ENCODE results near the gene TSPYL1.

Gene TSPYL1

DNA sequence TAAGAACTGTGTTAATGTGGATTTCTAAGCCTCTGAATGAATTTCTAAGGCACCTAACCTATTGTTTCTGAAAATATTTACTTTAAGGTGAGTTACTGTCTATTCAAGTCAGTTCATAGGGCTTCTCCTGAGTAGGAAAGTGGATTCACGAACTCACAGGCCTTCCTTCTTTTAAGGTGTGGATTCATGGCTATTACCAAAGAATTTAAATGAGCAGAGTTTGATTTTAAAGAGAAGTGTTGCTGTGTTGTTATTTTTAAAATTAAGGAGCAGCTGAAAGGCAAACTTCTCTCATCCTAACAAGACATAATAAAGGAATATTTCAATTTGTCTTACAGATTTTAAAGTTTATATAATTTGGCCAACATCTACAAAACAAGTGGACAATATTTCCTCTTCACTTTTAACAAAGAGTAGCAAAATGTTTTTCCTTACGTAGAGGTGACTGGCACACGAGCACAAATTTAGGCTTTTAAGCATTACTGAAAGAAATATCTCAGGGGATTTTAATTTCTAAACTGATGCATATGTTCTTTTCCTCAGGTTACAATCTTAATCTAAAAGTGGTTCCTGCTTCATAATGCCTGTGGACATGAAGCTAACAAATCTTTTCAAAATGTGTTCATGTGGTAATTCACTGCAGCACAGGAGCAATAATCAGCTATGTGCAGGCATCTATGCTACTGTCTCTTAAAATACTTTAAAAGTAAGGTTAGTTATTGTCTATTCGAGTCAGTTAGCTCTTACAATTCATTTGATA lies 25.3 kb downstream of the TSPYL1 start:
- H3K79me2 ChIP-seq (ENCODE audit: insufficient read depth, low read length) = peaks cover 54% of the 10 kb centered on the region
- TF ChIP-seq EZH2phosphoT487 (IDR thresholded peaks at IDR 0.05; ENCODE audit: borderline replicate concordance) (no peak), CTCF (conservative IDR thresholded peaks at IDR 0.05; ENCODE audit: low read length) (no peak)
- H2AFZ ChIP-seq (ENCODE audit: low read length) = peak overlapping the region; percentile 90
- H3K4me2 ChIP-seq (ENCODE audit: low read depth, low read length, poor library complexity, severe bottlenecking) = peak overlapping the region; percentile 97
- H3F3A ChIP-seq (ENCODE audit: low read depth) = no peaks in the 10 kb centered on the region; the same call in 1 of the 2 replicates
- peak overlapping the region; percentile 83 for H3K4me3 ChIP-seq (ENCODE audit: low read length, poor library complexity, severe bottlenecking)
- H3K9ac ChIP-seq (ENCODE audit: low read depth, low read length, poor library complexity, severe bottlenecking) = peak overlapping the region; percentile 92
- no peaks in the 10 kb centered on the region for H3K36me3 ChIP-seq (ENCODE audit: insufficient read depth, low read length)
- no peaks in the 10 kb centered on the region for H3K9me2 ChIP-seq (replicated peaks; ENCODE audit: low read depth, low read length)
- no peaks in the 10 kb centered on the region for H3K9me3 ChIP-seq (ENCODE audit: insufficient read depth, low read depth, low read length)
- H4K20me1 ChIP-seq (ENCODE audit: insufficient read depth, low read length, poor library complexity, severe bottlenecking) = no peaks in the 10 kb centered on the region
- no peaks in the 10 kb centered on the region for H3K27me3 ChIP-seq (ENCODE audit: insufficient read depth, low read length, poor library complexity, severe bottlenecking)
- H3K4me1 ChIP-seq (ENCODE audit: insufficient read depth, low read length, poor library complexity, severe bottlenecking) = peaks cover 59% of the 10 kb centered on the region

- H3K36me3 ChIP-seq (ENCODE audit: insufficient read depth, low read length) = no peaks in the 10 kb centered on the region
- peak within 1 kb of the TSS; percentile 97 for H3K4me2 ChIP-seq (ENCODE audit: low read depth, low read length, poor library complexity, severe bottlenecking)
- no peaks in the 10 kb centered on the region for H3K9me2 ChIP-seq (replicated peaks; ENCODE audit: low read depth, low read length)
- no peaks in the 10 kb centered on the region for H3K27me3 ChIP-seq (ENCODE audit: insufficient read depth, low read length, poor library complexity, severe bottlenecking)
- no peaks in the 10 kb centered on the region for H4K20me1 ChIP-seq (ENCODE audit: insufficient read depth, low read length, poor library complexity, severe bottlenecking)
- H3K4me1 ChIP-seq (ENCODE audit: insufficient read depth, low read length, poor library complexity, severe bottlenecking) = peaks cover 64% of the 10 kb centered on the region
- peaks cover 54% of the 10 kb centered on the region for H3K79me2 ChIP-seq (ENCODE audit: insufficient read depth, low read length)
- no peaks in the 10 kb centered on the region for H3K9me3 ChIP-seq (ENCODE audit: insufficient read depth, low read depth, low read length)
- TF ChIP-seq EZH2phosphoT487 (IDR thresholded peaks at IDR 0.05; ENCODE audit: borderline replicate concordance) (no peak), CTCF (conservative IDR thresholded peaks at IDR 0.05; ENCODE audit: low read length) (no peak)
- peak within 1 kb of the TSS; percentile 83 for H3K4me3 ChIP-seq (ENCODE audit: low read length, poor library complexity, severe bottlenecking)
- H3K9ac ChIP-seq (ENCODE audit: low read depth, low read length, poor library complexity, severe bottlenecking) = peak within 1 kb of the TSS; percentile 92
- H2AFZ ChIP-seq (ENCODE audit: low read length) = peak within 1 kb of the TSS; percentile 90
- H3F3A ChIP-seq (ENCODE audit: low read depth) = no peaks in the 10 kb centered on the region; the same call in 1 of the 2 replicates
These were observed 26.0 kb downstream of the TSPYL1 start, which contains the start of gene TSPYL4 for GRCh38 chr6:116253505-116254296. TSPYL4 (minus strand) TSS chr6:116254075; CDS start chr6:116254008, 67 bp downstream.

DNA sequence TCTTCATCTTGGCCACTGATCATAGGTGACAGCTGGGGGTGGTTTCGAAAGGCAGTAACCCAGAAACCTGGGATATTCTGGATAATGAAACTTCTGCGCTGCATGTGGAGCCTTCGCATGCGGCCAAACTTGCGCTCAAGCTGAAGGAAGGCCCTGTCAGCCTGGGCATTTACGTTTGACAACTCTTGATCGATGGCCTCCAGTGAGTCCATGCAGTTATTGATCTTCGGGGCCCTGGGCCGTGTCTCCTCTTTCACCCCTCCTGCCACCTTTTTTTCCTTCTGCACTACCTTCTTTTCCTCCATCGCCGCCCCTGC lies 26.6 kb downstream of the TSPYL1 start:
- H3K79me2 ChIP-seq (ENCODE audit: insufficient read depth, low read length) = peaks cover 54% of the 10 kb centered on the region
- H3F3A ChIP-seq (ENCODE audit: low read depth) = no peaks in the 10 kb centered on the region; the same call in 1 of the 2 replicates
- H4K20me1 ChIP-seq (ENCODE audit: insufficient read depth, low read length, poor library complexity, severe bottlenecking) = no peaks in the 10 kb centered on the region
- H3K4me3 ChIP-seq (ENCODE audit: low read length, poor library complexity, severe bottlenecking) = peak overlapping the region; percentile 83
- no peaks in the 10 kb centered on the region for H3K36me3 ChIP-seq (ENCODE audit: insufficient read depth, low read length)
- TF ChIP-seq EZH2phosphoT487 (IDR thresholded peaks at IDR 0.05; ENCODE audit: borderline replicate concordance) (no peak), CTCF (conservative IDR thresholded peaks at IDR 0.05; ENCODE audit: low read length) (no peak)
- H3K9me3 ChIP-seq (ENCODE audit: insufficient read depth, low read depth, low read length) = no peaks in the 10 kb centered on the region
- H3K9me2 ChIP-seq (replicated peaks; ENCODE audit: low read depth, low read length) = no peaks in the 10 kb centered on the region
- H3K27me3 ChIP-seq (ENCODE audit: insufficient read depth, low read length, poor library complexity, severe bottlenecking) = no peaks in the 10 kb centered on the region
- H2AFZ ChIP-seq (ENCODE audit: low read length) = peak overlapping the region; percentile 90
- H3K9ac ChIP-seq (ENCODE audit: low read depth, low read length, poor library complexity, severe bottlenecking) = peak overlapping the region; percentile 92
- H3K4me2 ChIP-seq (ENCODE audit: low read depth, low read length, poor library complexity, severe bottlenecking) = peak overlapping the region; percentile 97
- H3K4me1 ChIP-seq (ENCODE audit: insufficient read depth, low read length, poor library complexity, severe bottlenecking) = peaks cover 68% of the 10 kb centered on the region

Data from Loucy (cell line).